H1 (cell line): ENCODE data around the gene SLC8B1. TPM values are rescaled to one million over a fixed set of nuclear protein-coding genes. Genes with fewer than 3 reads are reported as not detected.

ENCODE experiments used
- ASH2L ChIP-seq: fragments of 200-600, 300-600 bp; sonication (generic); IDR thresholded peaks from one replicate; pipeline ENCODE4 v1.7.1; 2017; ENCODE audit warnings: low read length
- CBX5 ChIP-seq: fragments of 300-800, 300-1000 bp; sonication (generic); IDR thresholded peaks from 2 replicates; pipeline ENCODE4 v1.7.1; 2016; ENCODE audit warnings: antibody characterized with exemption, low read length, low read depth
- HDAC2 ChIP-seq, 2 experiments: fragments of 300-600 bp in 1 of 2; sonication (generic) in 1 of 2; IDR thresholded peaks; 2 replicates each; pipeline ENCODE4 v1.6.1; 2011 to 2012; ENCODE audit warnings: low read depth in 2 of 2, low read length in 2 of 2, mild to moderate bottlenecking in 2 of 2, moderate library complexity in 2 of 2, borderline replicate concordance in 1 of 2, inconsistent platforms in 1 of 2
- HDAC6 ChIP-seq: IDR thresholded peaks from one replicate; pipeline ENCODE4 v1.7.1; 2012; ENCODE audit warnings: low read depth, mild to moderate bottlenecking, inconsistent platforms, low read length, moderate library complexity
- MAFK ChIP-seq: IDR thresholded peaks from 2 replicates; pipeline ENCODE4 v1.6.1; 2012; ENCODE audit warnings: low read depth, mild to moderate bottlenecking, improper control_type of control experiment, low read length
- polyA plus RNA-seq, 7 experiments: library from polyadenylated mRNA; depleted of rRNA in 3 of 7; stranded (reverse) in 5 of 7; unstranded in 2 of 7; fragments of >200 nt in 5 of 7; fragments of 200-250 nt in 2 of 7; gene quantifications; 1 replicate in 5 of 7; 2 replicates in 1 of 7; 4 replicates in 1 of 7; pipeline versions ENCODE4 v1.2.1 to v1.2.3, GENCODE V29; 2011 to 2013; ENCODE audit warnings: missing spikeins in 2 of 7, mixed read lengths in 2 of 7
- total RNA-seq: library from RNA; stranded (reverse); fragmentation: NEBNext Ultra II Directional; extraction: Animal tissue kit (Norgen Biotek cat#: 25700); gene quantifications from 2 replicates; pipeline ENCODE4 v1.2.1, GENCODE V29; 2021

Gene SLC8B1
- total and polyA plus RNA-seq, 2 of the 8 experiments (the other 6 are each of a cell fraction or from before 2014, with no cell fraction given), result 11.2 to 19.1 TPM

- TF ChIP-seq CBX5 (no peak), MAFK (no peak), ASH2L (no peak), HDAC2 (IDR thresholded peaks at IDR 0.05; ENCODE audit: borderline replicate concordance in 1 of 2, low read depth in 2 of 2, low read length in 2 of 2) (no peak), HDAC6 (no peak)
Observed at GRCh38 chr12:113301811-113302210, 33.1 kb downstream of the SLC8B1 start (continued).
